Mucosa of rectum (tissue), 2 donors: Measurements from ENCODE around the gene GASK1B.

Experiments used
- H3K27ac ChIP-seq, 2 donors: one replicate each; pipeline ENCODE4 v1.7.0; 2013; ENCODE audit warnings: inconsistent platforms in 2 of 2, low read depth in 2 of 2, low read length in 2 of 2
- H3K27me3 ChIP-seq, 2 donors: one replicate each; pipeline ENCODE4 v1.7.0; 2013; ENCODE audit warnings: low read length in 2 of 2; ENCODE audit not compliant: control insufficient read depth in 2 of 2, insufficient read depth in 2 of 2
- H3K36me3 ChIP-seq, 2 donors: one replicate each; pipeline ENCODE4 v1.7.0; 2013; ENCODE audit warnings: low read length in 2 of 2; ENCODE audit not compliant: control insufficient read depth in 2 of 2, insufficient read depth in 2 of 2
- H3K4me1 ChIP-seq, 2 donors: one replicate each; pipeline ENCODE4 v1.7.0; 2013; ENCODE audit warnings: low read length in 2 of 2, mild to moderate bottlenecking in 1 of 2; ENCODE audit not compliant: control insufficient read depth in 2 of 2, insufficient read depth in 2 of 2
- H3K4me3 ChIP-seq, 2 donors: one replicate each; pipeline ENCODE4 v1.7.0; 2013; ENCODE audit warnings: low read length in 2 of 2
- H3K9ac ChIP-seq, 2 donors: one replicate each; pipeline ENCODE4 v1.7.0; 2013; ENCODE audit warnings: low read length in 2 of 2, low read depth in 1 of 2, mild to moderate bottlenecking in 1 of 2
- H3K9me3 ChIP-seq, 2 donors: one replicate each; pipeline ENCODE4 v1.7.0; 2013; ENCODE audit warnings: low read length in 2 of 2; ENCODE audit not compliant: control insufficient read depth in 2 of 2
- donor health status: healthy.
- donor health status: Normal muscosa, but diverticular disease.

GASK1B gene

DNA sequence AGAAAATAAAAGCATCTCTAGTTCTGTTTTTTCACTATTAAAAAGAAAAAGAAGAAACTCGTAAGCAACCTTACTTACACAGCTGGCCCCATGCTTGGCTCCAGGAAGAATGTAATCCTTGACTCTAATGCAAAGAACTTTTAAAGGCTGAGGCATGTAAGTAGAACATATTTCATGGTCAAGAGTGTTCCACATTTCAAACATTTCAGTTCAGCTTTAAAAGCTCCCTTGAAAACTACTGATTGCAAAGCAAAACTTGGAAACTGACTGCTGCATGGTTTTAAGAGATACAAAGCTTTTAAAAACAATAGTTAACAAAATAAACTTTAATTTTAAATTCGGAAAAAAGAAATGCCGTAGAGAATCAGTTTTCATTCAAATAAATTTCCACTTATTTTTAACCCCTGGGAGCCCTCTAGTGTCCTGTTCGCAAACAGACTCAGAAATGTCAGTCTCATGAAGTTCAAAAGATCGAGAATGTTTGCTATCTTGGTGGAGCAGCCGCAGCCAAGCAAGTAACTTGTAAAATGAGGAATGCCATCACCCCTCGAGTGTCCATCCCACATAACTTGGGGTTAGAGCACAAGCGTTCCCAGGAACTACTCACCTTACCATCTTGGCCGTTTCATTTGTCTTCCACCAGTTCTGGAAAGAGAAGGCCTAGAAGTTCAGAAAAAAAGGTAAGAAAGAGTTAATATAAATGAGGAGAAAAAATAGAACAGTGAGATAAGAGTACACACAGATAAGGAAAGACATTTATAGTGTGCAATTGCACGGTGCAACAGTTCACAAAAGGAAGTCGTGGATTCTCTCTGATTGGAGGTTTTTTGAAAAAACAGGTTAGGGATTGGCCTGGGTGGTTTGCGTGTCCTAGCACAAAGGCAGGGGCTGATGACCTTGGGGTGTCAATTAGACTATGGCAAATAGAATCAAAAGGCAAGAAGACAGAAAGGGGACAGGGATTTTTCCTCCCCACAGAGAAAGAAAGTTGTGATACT is at the start of gene GASK1B:
GASK1B (minus strand) TSS at position 765 of the 998 bp plus-strand sequence. CDS start 1,650 bp downstream, outside the sequence.
- Histone ChIP-seq H3K9me3 (no peaks in the 10 kb centered on the region), H3K9ac (peak within 1 kb of the TSS; percentile 52 to 62)

DNA sequence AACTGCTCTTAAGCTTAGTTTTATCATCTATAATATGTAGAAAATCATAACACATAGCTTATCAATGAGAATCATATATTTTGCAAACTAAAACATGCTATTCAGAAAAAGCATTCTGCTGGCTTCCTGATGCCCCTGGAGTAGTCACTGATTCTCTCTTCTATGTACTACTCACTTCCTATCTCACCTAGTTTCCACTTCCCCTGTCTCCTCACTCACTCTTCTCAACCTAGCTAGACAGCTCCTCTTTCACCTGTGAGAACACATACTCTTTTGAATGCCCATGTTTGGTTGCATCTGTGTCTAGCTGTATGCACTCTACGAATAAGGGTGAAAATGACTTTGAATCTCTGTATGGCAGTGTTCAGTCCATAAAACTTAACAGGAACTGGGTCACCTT is 46.8 kb upstream of the GASK1B start:
- no peak overlapping the region for H3K27ac ChIP-seq
- H3K9me3 ChIP-seq = no peaks in the 10 kb centered on the region
- H3K4me3 ChIP-seq = no peak overlapping the region
- H3K36me3 ChIP-seq = peaks cover 11 to 24% of the 10 kb centered on the region in 2 donors
- H3K27me3 ChIP-seq = no peaks in the 10 kb centered on the region
- H3K9ac ChIP-seq = no peak overlapping the region
- H3K4me1 ChIP-seq = no peaks in the 10 kb centered on the region

More for the DNA sequence above, at the start of gene GASK1B:
- H3K4me3 ChIP-seq = peak within 1 kb of the TSS; percentile 53 to 69
- H3K27ac ChIP-seq = peak within 1 kb of the TSS; percentile 67 to 69
- H3K4me1 ChIP-seq = peaks cover 2 to 6% of the 10 kb centered on the region in 2 donors
- no peaks in the 10 kb centered on the region for H3K27me3 ChIP-seq
- H3K36me3 ChIP-seq = no peaks in the 10 kb centered on the region

DNA sequence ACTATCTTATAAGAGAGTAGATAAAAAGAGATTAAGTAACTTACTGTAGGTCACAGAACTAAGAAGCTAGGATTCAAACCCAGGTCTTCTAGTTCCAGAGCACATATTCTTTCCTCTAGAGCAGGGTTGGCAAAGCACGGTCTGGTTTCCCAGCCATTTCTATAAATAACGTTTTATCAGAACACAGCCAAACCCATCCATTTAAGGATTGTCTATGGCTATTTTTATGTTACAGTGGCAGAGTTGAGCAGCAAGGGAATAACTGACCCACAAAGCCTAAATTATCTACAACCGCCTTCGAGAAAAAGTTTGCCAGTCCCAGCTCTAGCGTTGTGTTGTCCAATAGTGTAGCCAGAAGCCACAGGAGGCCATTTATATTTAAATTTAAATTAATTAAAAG is 44.9 kb upstream of the GASK1B start:
- Histone ChIP-seq H3K9me3 (no peaks in the 10 kb centered on the region), H3K4me3 (no peak overlapping the region), H3K27me3 (no peaks in the 10 kb centered on the region), H3K27ac (no peak overlapping the region), H3K36me3 (peaks cover 8 to 27% of the 10 kb centered on the region in 2 donors), H3K4me1 (no peaks in the 10 kb centered on the region), H3K9ac (no peak overlapping the region)

DNA sequence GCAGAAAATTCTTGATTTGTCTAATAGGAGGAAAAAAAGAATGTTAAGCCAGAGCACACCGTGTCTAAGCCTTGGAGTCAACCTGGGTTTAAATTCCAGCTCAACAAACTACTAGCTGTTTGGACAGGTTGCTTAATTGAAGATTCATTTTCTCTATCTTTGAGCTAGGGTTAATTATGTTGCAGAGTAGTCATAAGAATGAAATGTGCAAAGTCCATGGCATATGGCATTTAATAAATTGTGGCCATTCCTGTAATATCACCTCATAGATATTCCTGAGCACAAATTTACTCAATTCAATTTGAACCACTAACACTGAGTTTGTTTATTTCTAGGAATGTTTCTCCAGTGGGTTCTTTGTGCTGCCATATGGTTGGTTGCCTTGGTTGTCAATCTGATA is 42.0 kb upstream of the GASK1B start:
- Histone ChIP-seq H3K27me3 (no peaks in the 10 kb centered on the region), H3K4me1 (peaks cover 7 to 8% of the 10 kb centered on the region in 2 donors), H3K36me3 (peaks cover 0 to 18% of the 10 kb centered on the region in 2 donors), H3K27ac (no peak overlapping the region), H3K9me3 (no peaks in the 10 kb centered on the region), H3K9ac (no peak overlapping the region), H3K4me3 (no peak overlapping the region)

DNA sequence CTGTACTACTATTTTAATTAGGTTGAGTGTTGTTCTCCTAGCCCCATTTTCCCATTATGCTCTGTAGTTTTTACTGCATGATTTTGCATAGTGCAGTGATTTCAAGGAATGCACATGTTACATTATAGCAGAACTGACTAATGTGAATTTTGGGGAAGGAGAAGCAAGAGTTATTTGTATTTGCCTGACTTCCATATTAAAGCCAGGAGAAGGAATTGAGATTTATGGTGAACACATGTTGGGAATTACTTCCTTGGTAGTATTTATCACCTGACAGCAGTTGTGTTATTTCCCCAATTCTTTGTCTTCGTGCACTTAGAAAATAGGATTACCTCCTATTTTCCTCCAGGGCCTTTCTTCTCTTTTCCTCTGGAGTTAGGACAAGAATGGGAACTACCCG is 40.6 kb upstream of the GASK1B start:
- peaks cover 0 to 12% of the 10 kb centered on the region in 2 donors for H3K36me3 ChIP-seq
- no peak overlapping the region for H3K9ac ChIP-seq
- H3K27me3 ChIP-seq = no peaks in the 10 kb centered on the region
- H3K27ac ChIP-seq = no peak overlapping the region
- H3K4me3 ChIP-seq = no peak overlapping the region
- no peaks in the 10 kb centered on the region for H3K9me3 ChIP-seq
- peaks cover 7 to 8% of the 10 kb centered on the region in 2 donors for H3K4me1 ChIP-seq

DNA sequence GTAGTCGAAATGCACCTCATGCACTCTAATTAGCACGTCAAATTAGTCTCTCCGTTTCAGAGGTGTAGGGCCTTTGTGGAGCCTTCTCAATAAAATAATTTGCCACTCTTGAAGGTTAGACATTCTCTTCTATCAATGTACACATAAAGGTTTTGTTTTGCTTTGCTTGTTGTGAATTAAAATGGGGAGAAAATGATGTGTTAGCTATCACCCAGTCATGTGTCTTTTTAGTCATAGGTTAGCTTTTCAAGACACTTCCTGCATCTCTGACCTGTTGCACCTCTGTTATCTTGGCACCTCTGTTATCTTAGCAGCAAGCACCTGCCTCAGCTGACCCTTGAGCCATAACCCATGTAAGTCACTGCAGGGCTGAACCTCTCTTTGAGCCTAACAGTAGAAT is 38.4 kb upstream of the GASK1B start:
- no peaks in the 10 kb centered on the region for H3K9me3 ChIP-seq
- H3K27ac ChIP-seq = peak overlapping the region; percentile 18 to 55
- H3K4me1 ChIP-seq = peaks cover 7 to 8% of the 10 kb centered on the region in 2 donors
- peak overlapping the region; percentile 79 to 81 for H3K9ac ChIP-seq
- H3K4me3 ChIP-seq = peak overlapping the region; percentile 70 to 85
- no peaks in the 10 kb centered on the region for H3K27me3 ChIP-seq
- peaks cover 0 to 6% of the 10 kb centered on the region in 2 donors for H3K36me3 ChIP-seq

DNA sequence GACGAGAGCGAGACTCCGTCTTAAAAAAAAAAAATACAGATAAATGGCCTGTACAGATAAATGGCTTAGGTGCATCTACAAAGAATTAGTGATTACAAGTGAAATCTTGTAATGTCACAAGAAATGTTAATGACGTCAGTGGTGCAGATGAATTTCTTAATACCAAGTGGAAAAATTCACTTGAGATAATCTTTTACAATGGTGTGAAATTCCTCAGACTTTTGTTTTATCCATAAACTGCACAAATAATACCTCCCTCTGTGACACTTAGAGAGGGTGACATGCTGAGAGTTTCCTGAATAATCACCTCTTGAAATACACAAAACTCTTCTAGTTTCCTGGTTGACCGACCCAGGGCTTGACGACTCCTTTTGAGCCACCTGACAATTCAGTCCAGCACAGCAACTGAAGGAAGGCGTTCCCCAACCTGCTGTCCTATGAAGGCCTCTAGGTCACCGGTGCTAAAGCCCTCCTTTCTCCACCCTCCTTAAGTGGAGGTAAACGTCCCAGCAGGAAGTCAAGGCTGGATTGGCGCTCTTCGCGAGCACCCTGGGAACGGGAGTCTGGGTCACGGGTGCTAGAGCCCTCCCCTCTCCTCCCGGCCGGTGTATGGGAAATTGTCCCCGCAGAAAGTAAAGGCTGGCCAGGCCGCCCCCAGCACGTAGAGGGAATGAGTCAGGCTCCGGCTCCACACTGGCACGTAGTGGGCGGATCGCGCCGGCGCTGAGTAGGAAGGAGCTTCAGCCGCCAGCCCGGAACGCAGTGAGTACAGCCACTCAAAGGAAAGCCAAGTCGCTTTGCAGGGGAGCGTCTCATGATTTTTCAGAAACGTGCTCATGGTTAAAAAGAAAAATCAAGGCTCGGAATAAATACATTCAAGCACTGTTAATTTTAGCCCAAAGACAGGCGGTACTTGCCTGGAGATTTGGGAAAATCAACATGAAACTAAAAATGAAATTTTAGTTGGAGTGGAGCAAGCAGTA is 37.3 kb upstream of the GASK1B start, which contains the start of gene TMEM144:
TMEM144 (plus strand) TSS at position 662 of the 983 bp plus-strand sequence. CDS start 2,182 bp downstream, outside the sequence.
- Histone ChIP-seq H3K36me3 (peaks cover 0 to 3% of the 10 kb centered on the region in 2 donors), H3K4me1 (peaks cover 7 to 8% of the 10 kb centered on the region in 2 donors), H3K27me3 (no peaks in the 10 kb centered on the region), H3K4me3 (peak within 1 kb of the TSS; percentile 70 to 85), H3K9me3 (no peaks in the 10 kb centered on the region), H3K27ac (peak within 1 kb of the TSS; percentile 81 to 89), H3K9ac (peak within 1 kb of the TSS; percentile 79 to 81)

DNA sequence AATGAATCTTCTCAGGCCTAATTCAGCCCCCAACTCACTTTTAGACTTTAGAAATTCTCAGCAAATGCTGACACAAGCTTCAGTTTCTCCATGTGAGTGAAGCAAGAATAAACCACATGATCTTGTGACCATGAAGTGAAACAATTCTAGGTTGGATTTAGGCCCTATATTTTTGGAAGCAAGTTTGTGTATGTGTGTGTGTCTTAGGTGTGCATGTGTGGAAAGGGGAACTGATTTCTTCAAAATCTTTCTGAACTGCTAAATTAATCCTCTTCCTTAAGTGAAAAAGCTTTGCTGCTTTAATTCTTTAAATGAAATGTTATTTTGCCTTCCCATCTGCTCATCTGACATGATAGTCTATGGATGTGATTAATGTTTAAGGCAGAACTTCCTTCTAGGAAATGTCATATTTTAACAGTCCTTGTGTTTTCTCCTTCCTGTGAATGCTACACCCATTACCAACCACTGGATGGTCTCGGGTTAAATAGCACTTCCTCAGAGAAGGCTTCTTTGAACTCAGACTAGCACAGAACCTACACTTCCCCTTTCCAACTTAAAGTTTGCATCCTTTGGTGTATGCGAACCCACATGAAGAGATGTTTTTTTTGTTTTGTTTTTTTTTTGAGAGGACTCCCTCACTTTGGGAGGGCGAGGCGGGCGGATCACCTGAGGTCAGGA is 36.3 kb upstream of the GASK1B start:
- no peak overlapping the region for H3K9ac ChIP-seq
- H3K36me3 ChIP-seq = peaks cover 0 to 3% of the 10 kb centered on the region in 2 donors

DNA sequence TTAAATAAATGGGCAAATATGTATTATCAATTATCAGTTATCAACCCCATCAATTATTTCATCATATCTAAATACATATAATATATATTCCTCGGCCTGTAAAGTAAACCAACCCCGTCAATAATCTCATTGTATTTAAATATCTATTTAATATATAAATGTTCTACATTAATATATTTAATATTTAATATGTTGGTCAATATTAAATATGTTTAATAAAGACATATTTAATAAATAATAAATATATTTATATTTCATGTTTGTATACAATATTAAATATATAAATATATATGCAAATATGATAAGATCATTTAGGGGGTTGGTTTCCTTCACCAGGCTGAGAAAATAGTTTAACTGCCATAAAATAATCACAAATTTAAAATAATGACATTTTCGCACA is 31.1 kb upstream of the GASK1B start:
- no peak overlapping the region for H3K4me3 ChIP-seq
- no peaks in the 10 kb centered on the region for H3K4me1 ChIP-seq
- H3K9me3 ChIP-seq = no peaks in the 10 kb centered on the region
- no peak overlapping the region for H3K27ac ChIP-seq
- H3K27me3 ChIP-seq = no peaks in the 10 kb centered on the region
- no peak overlapping the region for H3K9ac ChIP-seq
- no peaks in the 10 kb centered on the region for H3K36me3 ChIP-seq

More for the DNA sequence above, 36.3 kb upstream of the GASK1B start:
- H3K9me3 ChIP-seq = no peaks in the 10 kb centered on the region
- peaks cover 7 to 8% of the 10 kb centered on the region in 2 donors for H3K4me1 ChIP-seq
- H3K27ac ChIP-seq = peak overlapping the region in 1 of 2 donors; percentile 89
- H3K27me3 ChIP-seq = no peaks in the 10 kb centered on the region
- H3K4me3 ChIP-seq = no peak overlapping the region
